ENCODE measurements around the gene ZNF860.

Gene ZNF860

DNA sequence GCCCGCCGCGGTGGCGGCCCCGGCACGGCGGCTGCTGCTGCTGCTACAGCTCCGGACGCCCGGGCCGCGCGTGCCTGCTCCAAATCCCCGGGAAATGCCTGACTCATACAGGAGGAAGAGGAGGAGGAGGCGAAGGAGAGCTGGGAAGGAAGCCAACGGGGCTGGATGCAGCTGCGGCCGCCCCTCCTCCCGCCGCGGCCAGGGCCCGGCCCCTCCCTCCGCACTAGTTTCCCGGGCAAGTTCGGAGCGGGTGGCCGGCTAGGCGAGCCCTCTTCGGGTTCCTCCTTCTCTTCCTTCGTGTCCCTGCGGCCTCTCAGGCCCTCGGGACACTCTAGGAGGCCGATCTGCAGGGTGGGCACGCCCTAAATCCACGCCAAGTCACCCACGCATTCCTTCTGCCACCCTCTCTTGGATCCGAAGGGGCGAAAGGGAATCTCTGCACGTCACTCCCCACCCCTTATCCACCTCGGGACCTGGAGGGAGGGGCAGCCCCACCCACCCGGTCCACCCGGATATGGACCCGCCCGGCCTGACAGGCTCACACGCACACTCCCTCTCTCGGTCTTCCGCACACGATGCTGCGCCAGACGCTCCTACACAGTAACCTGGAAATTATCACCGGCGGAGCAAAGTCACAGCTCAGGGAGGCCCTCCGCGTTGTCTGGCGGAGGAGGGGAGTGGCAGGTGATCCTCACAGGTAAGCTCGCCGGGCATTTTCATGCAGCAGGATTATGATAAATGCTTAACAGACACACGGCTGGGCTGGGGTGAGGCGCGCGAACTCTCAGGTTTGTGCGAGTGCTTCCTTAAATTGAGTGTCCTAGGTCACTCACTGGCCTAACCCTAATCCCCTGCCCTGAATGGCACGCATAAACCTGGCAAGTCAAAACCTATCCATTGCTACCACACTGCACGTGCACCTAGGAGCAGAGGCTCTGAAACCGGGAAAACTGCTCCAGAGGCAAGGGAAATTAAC, at the start of gene ZNF860, which contains the start of gene OSBPL10:
Gene ZNF860, plus strand, starts transcription at position 545 of the 976 bp plus-strand sequence. CDS start 7,330 bp downstream, outside the sequence.
Gene OSBPL10, minus strand, starts transcription at position 57 of the 976 bp plus-strand sequence. CDS start 83 bp downstream, outside the sequence.
- DNase-seq: peak; percentile 50

DNA sequence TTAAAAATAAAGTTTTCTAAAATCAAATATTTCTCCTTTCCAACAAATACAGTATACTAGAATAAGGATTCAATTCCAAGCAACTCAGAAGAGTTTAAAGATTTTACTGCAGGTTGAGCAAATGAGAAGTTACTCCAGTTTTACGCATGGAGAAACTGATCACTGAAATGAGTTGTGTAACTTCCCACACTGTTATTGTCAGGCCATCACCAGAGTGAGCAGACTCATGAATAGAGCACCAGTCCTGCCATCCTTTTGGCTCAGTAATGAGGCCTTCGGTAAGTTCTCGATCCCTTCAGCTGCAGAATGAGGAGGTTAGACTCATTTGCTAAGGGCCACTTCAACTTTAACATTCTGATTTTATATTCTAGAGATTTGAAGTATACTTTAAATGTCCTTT, 48.6 kb upstream of the ZNF860 start:
- no peak for DNase-seq

DNA sequence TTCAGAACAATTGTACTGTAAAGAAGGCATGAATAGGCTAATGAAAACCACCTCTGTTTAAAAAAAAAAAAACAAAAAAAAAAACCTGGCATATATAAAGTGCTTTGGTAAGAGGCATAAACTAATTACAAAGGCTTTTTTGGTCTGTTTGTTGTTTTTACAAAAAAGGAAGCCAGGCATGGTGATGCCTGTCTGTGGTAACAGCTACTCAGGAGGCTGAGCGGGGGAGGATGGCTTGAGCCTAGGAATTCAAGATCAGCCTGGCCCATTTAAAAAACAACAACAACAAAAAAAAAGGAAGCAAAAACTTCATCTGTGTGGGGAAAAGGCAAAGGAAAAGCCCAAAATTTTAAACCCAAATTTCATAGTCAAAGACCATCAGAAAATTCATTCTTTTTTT, 47.5 kb upstream of the ZNF860 start:
- no peak for DNase-seq

DNA sequence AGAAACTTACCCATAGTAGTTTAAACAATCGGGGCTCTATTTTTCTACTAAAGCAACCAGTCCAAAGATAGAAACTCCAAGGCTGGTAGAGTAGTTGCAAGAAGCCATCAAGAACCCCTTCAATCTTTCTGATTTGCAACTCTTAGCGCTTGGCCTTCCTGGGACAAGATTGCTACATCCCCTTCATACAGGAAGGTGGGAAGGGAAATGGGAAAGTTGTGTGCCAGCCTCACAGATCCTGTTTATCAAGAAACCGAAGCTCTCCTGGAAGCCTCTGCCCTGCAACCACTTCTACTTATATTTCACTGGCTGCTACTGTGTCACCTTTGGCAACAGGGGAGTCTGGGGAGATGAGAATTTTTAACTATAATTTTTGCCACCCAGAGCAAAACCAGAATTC, 46.7 kb upstream of the ZNF860 start:
- no peak for DNase-seq

DNA sequence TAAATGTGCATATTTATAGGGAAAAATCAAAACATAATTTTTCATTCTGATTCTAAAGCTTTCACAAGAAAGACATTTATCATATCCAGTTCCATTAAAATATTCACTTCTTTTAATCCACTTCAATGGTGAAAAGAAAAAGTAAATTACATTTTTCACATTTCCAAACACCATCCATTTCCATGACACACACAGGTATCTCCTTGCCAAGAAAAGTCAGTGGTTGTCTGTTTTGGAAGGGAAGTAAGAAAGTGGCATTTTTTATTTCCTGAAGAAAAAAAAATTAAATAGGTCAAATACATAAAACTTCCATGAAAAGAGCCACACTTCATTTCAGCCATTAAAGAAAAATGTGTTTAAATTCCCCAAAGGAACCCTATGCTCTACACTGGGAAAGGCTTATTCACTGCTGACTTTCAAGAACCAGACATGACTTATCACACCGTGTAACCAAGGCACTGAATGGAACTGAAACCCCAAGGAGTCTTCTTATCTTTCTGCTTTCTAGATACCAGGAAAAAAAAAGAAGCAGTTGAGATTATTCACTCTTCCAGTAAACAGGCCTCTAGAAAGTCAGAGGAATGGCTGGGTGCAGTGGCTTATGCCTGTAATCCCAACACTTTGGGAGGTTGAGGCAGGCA, 45.0 kb upstream of the ZNF860 start:
- no peak for DNase-seq

DNA sequence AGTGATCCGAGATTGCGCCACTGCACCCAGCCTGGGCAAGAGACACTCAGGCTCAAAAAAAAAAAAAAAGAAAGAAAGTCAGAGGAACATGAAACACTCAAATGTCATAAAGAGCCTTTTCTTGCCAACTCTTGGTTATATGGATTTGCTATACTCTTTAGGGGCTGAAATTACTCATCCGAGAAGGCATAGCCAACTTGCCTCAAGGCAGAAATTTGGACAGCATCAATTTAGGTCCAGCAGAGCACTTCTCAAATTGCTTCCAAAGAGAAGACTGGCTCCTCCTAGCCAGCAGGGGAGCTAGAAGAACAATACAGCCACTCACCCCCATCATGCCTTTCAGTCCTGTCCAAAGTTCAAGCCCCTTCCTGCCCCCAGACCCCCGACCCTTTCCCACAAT, 44.3 kb upstream of the ZNF860 start:
- no peak for DNase-seq

DNA sequence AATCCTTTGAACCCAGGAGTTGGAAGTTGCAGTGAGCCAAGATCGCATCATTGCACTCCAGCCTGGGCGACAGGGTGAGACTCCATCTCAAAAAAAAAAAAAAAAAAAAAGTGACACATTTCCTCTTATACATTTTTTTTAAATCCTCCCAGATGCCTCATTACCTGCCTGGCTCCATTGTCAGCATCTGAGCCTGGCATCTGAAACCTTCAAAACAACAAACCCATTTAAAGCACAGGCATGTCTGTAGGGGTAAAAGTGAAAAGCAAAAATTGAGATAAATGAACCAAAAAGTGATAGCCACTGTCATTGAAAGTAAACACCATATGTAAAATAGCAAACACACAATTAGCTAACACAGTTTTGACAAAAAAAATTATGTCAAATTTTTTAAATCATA, 39.1 kb upstream of the ZNF860 start:
- no peak for DNase-seq

DNA sequence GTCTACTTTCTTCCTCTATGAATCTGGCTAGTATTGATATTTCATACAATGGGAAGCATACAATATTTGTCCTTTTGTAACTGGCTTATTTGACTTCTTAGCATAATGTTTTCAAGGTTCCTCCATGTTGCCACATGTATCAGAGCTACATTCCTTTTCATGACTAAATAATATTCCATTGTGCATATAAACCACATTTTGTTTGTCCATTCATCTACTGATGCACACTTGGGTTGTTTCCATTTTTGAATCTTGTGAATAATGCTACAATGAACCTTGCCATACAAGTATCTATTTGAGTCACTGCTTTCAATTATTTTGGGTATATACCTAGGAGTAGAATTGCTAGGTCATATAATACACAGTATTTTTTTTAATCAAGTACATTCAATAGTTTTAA, 38.5 kb upstream of the ZNF860 start:
- no peak for DNase-seq

DNA sequence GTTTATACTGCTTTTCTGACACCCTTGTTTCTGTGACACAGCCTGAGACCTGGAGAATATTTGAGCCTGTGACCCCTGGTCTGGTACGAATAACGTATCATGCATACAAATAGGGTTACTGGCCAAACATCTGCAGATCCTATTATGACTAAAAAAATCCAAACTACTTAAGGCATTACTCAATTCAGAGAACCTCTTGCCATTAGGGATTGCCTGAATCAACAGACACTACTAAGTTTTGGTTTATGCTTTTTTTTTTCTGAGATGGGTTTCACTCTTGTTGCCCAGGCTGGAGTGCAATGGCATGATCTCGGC, 35.9 kb upstream of the ZNF860 start:
- no peak for DNase-seq

DNA sequence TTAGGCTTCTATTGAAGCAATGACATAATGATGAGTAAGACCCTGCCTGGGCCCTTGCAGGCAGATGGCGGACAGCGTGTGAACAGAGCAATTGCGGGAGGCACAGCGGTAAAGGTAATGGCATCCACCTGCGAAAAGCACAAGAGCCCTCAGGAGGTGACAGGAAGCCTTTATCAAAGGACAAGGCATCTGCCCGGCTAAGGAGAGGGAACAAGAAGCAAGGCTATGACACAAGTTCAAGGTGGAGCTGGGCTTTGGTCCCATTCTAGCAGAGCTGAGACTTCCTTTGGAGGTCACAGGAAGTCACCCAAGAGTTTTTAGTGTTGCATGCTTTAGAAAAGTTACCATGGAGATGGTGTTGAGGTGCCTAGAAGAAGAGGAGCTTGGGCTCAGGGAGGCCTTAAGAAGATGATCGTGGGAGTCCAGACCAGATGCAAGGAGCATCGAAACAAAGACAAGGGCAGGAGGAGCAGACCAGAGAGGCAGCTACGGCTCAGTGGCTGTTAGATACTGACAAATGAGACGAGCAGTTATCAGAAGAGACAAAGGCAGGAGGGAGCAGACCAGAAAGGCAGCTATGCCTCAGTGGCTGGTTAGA, 35.0 kb upstream of the ZNF860 start:
- DNase-seq: no peak

DNA sequence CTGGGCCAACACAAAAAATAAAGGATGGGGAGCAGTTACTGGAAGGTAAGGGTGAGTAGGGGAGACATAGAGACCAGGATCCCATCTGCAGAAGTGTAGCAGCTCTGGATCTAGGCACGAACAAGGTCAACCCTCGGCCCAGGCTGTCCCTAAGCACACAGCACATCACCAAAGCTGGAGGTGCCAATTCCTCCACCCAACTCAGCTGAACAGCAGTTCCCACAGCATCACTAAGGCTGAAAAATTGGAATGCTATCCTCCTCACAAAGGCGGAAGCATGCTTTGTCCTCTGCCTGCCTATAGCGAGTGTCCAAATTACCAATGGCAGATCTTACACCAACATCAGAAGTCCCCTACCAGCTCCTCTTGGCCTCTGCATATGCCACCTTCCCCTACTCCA, 34.4 kb upstream of the ZNF860 start:
- DNase-seq: no peak

DNA sequence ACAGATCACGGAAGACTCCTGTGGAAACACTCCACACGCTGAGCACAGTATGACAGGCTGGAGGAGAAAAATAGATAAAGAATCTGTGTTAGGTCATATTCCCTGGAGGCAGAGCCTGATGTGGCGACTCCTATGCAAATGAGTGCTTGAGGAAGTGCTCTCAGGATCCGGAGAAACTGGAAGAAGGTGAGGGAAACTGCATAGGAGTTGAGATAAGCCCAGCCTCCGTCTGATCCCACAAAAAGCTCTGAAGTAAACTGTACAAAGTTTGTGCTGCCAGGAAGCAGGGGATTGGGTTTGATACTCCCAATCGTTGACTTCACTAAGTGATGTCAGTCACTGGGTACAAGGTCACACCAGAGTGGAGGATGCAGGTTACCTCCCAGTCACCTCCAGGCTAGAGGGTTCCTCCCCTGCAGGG, 33.9 kb upstream of the ZNF860 start:
- no peak for DNase-seq

DNA sequence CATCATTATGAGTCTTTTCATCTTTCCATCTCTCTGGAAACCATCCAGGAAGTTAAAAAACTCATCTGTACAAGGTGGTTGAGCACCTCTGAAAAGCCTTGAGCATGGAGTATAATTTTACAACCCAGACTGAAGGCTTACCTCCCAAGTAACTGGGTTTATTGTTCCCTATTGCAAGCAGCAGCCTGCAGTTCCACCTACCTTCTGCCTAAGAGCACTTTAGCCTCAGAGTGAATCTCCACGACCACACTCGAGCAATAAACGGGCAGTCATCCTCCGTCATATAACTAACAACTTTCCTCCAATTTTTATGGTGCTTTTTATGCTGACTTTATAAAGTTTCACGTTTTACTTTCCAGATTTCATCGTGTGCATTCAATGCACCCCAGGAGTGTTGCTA, 33.3 kb upstream of the ZNF860 start:
- no peak for DNase-seq

DNA sequence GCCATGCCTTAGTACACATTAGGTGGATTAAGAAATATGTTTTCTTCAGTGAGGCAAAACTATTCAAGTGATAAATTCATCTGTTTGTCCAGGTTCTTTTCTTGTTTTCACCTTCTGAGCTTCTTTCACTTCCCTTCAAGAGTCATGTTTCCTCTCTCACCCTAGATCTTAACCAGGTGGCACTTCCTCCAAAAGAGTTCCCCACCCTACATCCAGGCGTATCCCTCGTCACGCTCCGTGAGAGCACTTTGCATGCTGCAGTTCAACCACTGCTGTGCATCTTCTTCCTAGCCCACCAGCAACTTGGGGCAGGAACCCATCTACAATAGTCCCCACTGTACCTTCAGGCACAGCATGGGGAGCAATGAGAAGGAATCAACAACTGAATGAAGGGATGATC, 29.3 kb upstream of the ZNF860 start:
- DNase-seq: no peak

DNA sequence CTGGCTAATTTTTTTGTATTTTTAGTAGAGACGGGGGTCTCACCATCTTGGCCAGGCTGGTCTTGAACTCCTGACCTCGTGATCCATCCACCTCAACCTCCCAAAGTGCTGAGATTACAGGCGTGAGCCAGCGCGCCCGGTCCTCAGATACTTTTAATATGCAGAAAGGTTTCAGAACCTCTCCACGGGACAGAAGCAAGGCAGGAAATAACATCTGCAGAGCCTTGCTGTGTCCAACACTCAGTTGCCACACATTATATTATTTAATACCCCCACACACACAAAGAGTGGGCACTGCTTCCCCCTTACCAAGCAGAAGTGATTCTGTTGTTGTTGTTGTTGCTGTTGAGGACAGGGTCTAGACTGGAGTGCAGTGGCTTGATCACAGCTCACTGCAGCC, 28.5 kb upstream of the ZNF860 start:
- DNase-seq: no peak

DNA sequence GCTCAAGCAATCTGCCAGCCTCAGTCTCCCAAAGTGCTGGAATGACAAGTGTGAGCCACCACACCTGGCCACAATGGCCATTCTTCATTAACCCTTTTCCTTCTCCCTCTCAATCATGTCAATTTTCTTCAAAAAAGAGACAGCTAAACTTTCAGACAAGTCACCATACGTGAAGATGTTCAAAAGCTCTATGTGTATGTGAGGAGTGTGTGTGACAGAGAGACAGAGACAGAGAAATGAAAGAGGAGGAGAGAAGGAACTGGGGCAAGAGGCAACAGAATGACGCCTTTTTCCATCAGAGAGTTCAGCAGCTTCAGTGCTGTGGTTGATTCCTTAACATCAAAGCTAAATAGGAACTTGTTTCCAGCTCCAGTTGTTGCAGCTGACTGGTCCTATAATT, 27.9 kb upstream of the ZNF860 start:
- DNase-seq: no peak

DNA sequence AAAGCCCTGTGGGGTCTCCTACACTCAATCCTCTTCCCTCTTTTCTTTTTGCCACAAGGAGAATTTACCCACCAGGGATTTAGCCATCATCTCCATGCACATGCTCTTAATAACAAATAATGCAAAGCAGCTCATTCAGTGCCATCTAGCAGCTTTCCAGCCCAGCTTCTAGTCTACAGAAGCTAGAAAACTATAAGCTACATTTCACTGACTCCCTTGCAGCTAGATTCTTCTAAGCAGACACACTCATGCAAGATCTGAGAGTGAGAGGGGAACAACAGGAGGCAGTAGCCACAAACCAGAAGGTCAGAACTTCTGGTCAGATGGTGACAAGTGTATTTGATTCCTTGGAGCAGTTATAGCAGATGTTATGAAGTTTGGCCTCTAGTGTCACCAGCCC, 26.0 kb upstream of the ZNF860 start:
- DNase-seq: no peak

DNA sequence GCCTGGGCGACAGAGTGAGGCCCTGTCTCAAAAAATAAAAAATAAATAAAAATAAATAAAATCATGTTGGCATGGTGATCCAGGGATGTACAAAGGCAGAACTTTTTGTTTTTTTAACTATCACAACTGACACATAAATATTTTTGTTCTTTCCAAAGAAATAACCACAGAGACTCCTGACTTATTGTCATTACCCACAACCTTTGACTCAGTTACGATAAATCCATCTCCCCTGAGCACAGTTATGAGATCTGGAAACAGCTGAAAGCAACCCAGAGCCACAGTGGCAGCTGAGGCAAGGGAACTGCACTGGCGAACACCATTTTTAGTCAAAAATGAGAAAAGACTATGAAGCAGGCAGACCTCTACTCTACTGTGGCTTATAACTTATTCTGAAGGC, 24.4 kb upstream of the ZNF860 start:
- no peak for DNase-seq

DNA sequence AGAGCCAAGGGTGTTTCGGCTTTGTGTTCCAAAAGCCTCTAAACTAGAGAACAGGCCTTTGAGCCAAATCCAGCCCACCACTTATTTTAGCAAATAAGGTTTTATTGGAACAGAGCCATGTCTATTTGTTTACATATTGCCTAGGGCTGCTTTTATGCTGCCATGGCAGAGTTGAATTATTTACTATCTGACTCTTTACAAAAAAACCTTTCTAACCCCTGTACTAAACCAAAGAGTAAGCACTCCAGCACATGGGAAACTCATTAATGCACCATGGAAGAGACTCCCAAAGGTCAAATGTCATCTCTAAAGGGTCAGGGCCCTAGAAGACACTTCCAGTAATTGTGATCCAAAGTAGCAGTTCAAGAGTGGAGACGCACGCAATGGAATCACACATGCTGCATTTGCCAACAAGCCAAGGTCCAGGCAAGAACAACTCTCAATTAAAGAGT, 22.8 kb upstream of the ZNF860 start:
- peak; percentile 78 for DNase-seq

DNA sequence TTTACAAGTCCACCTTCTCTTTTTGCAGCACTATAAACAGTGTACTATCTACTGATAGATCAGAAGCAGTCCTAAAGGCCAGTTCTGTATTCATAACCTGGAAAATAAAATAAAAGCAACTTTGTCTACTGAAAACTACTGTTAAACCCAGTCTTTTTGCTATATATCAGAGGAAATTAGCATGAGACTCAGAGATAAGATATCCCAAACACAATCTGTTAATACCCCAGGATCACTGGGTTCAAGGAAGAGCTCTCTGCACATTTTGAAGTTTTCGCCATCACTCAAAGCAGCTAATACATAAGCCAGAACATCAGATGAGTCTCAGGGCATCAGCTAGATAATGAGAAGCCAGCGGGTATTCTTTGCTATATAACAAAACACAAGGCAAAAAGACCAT, 22.3 kb upstream of the ZNF860 start:
- DNase-seq: no peak

DNA sequence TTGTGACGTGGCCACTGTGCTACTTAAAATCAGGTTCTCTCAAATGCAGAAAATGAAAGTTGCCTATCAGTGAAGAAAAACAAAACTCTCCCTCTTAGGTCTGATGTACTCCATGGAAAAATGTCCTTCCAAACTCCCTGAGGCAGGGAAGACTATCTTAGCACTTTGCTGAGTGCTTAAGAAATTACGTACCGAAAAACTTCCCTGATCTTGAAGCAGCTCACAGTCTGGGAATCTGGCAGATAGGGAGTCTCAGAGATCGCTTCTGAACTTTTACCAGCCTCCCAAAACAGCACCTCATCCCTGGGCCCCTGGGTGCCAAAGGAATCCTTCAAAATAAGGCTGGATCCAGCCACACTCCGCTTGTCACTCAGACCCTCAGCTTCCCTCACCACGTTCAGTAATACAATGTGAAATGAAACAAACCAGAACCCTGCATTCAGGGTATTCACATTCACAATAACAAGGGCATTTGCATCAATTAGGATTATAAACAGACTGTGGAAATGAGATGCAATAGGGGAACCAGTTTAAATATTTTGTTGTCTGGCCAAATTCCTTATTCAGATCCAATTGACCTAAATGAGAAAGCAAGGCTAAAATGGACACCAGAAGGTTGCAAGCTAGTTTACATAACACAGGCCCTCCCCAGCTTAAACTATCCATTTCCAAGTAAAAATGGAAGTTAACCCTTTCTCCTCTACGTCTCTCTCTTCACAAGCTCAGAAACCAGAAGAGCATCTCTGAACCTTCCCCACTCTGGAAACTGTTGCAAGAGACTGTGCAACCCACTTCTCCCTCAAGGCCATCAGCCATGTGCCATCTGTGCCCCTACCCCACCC, 21.4 kb upstream of the ZNF860 start:
- no peak for DNase-seq

DNA sequence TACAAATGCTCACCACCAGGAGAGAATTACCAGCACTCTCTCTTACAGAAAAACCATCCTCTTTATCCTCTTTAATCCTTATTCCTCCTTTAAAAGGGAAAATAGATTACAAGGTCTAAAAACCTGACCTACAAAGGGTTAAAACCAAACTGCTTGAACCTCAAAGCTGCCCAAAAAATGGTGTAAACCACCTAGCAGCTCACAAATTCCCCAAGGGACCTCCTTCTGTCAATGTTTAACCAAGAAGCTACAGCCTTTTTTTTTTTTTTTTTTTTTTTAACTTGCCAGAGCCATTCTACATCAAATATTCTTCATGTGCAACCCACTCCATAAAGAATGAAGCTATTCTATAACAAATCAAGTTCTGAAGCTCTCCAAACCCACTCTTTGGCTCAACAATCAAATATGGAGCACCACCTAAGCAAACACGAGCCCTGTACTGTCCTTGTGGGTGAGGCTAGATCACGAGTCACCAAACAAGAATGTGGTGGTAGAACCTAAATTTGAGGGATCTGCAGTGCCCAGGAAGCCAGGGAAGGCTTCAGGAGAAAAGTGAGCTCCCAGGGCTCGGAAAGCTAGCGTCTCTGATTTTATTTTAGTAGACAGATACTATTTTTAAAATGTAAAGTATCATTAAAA, 20.6 kb upstream of the ZNF860 start:
- DNase-seq: no peak

Measured in NCI-H1105 treated with DMSO at 0.1 percent for 48 hours (cell line).